Right lung (tissue), 5 donors: ENCODE data around the gene FXYD7. TPM values are rescaled to one million over a fixed set of nuclear protein-coding genes. Genes with fewer than 3 reads are reported as not detected.

Source experiments
- DNase-seq, 2 donors: peaks; one replicate each; pipeline ENCODE4 v3.0.0-alpha.2; 2013
- polyA plus RNA-seq, 5 donors: library from polyadenylated mRNA; unstranded; fragments of 120-200 nt; gene quantifications; one replicate each; pipeline versions ENCODE4 v1.2.1 to v1.2.3, GENCODE V29; 2013; ENCODE audit warnings: inconsistent platforms in 1 of 5, low replicate concordance in 1 of 5; ENCODE audit not compliant: insufficient read length in 5 of 5, insufficient read depth in 1 of 5

FXYD7 gene
- polyA plus RNA-seq, 5 donors: 0.36 to 1.4 (median 1.2) TPM

- DNase-seq: no peak
Observed at GRCh38 chr19:35109395-35110112, 33.5 kb upstream of the FXYD7 start.

- DNase-seq: no peak
Observed at GRCh38 chr19:35110974-35111373, 32.1 kb upstream of the FXYD7 start.

- no peak for DNase-seq
Observed at GRCh38 chr19:35112995-35113688, 29.9 kb upstream of the FXYD7 start.

DNA sequence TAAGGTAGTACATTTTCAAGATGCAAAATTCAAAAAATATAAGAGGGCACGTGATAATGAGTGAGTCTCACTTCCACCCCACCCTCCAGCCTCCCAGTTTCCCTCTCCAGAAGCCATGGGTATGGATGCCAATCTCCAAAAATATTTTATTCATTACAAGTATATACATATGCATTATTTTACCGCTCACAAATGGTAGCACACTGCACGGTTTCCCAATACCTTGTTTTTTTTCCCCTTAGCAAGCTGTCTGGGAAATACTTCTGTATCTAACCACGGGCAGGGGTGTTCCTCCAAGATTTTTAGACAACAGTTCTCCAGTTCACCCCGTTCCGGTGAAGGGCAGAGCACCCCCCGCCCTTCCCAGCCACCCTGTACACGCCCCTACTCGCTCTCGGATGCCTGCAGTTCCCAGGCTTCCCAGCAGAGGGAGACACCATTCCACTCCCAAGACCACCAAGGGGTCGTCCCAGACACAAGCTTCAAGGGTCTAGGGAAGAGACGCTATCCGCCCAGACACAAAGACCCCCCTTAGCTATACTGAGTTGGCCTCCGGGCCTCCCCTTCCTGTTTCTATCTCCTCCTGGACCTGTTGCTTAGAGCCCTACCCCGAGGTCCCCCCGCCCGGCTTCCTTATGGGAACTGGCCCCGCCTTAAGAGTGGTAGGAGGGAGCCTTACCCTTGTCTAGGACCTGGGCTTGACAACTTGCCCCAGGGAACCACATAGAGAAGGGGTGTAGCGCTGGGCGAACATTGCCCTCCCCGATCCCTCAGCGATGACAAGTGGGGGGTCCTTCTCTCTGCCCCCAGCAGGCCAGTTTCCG is 28.5 kb upstream of the FXYD7 start:
- DNase-seq: peak; percentile 73 to 81

GRCh38 chr19:35115177-35115951 is 27.7 kb upstream of the FXYD7 start, which contains the start of gene FXYD3:
Gene FXYD3, plus strand, starts transcription at chr19:35115823. Its CDS starts 3,554 bp downstream, at chr19:35119377.
- no peak for DNase-seq

DNA sequence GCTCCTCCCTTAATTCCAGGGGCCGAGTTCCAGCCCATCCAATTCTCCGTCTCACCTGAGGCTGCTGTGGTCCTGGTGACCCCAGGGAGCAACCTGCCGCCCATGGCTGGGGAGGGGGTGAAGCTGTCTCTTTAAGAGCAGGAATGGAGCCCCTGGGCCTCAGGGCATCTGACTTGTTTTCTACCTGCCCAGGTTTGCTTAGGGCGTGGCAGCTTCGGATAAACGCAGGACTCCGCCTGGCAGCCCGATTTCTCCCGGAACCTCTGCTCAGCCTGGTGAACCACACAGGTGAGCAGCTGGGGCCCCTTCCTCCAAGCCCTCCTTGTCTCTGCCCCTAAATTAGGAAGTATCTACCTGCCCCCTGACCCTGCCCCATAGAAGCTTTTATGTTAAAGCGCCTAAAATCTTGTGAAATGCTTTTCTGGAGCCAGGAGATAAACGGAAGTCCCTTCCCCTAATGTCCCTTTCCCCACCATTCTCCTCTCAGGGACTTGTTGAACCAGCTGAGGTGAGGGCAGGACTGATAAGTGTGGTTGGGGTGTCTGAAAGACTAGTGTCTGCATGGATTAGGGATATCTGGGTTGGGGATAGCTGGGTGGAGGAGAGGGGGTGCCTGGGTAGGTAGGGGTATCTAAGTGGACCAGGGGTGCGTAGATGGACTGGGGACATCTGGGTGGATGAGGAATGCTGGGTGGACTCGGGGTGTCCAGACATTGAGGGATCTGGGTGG is 26.8 kb upstream of the FXYD7 start:
- no peak for DNase-seq

- no peak for DNase-seq
Observed at GRCh38 chr19:35117116-35117515, 25.9 kb upstream of the FXYD7 start.

GRCh38 chr19:35117799-35118198 is 25.3 kb upstream of the FXYD7 start:
- no peak for DNase-seq

DNA sequence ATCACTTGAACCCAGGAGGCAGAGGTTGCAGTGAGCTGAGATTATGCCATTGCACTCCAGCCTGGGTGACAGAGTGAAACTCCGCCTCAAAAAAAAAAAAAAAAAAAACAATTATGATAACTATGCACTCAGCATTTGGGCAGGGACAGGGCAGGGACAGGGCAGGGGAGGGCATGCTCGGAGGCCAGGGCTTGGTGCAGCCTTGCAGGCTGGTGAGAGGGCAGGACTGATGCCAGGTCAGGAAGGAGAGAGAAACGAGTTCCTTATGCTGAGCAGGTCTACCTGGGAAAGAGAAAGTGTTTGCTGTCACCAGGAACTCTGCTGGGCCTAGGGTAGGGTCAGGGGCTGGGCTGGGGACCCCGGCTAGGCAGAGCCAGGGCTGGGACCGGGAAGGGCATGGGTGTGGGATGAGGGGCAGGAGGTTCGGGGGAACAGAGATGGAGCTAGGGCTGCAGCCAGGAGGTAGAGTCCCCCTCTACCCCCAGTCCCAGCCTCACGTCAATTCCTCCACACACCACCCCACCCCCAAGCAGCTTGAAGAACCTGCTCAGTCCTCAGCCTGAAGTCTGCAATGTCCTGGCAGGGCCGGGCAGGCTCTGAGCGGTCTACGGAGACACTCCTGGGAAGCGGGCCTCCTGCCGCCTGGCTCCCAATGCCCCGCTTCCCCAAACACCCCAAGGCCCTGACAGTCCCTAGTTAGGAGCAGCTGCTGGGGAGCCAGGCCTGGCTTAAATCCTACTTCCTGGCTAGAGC is 24.6 kb upstream of the FXYD7 start:
- DNase-seq: no peak

GRCh38 chr19:35119091-35119490 is 24.0 kb upstream of the FXYD7 start:
- no peak for DNase-seq

DNA sequence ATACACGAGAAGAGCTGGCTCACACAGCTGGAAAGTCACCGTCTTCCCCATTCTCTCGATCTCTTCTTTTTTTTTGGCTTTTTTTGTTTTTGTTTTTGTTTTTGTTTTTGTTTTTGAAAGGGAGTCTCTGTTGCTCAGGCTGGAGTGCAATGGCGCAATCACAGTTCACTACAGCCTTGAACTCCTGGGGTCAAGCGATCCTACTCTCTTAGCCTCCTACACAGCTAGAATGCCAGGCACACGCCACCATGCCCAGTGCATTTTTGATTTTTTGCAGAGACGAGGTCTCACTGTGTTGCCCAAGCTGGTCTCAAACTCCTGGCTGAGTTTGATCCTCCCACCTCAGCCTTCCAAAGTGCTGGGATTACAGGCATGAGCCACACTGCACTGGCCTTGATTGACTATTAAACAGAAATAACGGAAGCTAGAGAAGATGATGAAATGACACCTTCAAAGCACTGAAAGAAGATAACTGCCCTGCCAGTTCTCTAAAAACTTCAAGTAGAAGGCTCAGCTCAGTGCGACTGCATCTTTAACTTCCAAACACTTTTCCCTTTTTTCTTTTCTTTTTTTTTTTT is 23.4 kb upstream of the FXYD7 start:
- DNase-seq: no peak

DNA sequence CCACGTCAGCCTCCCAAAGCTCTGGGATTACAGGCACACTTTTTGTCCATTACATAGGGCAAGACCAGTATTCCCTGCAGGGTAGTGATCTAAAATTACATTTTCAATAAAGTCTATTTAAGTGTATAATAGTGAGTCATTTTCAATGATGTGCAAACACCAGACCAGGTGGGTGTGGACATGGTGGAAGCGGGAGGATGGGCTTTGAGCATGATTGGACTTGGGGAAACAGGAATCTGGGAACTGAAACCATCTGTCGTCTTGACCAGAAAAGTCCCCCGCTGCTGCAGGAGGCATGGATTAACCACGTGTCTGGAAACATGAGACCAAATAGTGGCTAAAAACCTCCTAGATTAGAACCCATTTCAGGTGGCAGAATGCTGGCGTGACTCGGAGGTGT is 22.6 kb upstream of the FXYD7 start:
- DNase-seq: no peak

DNA sequence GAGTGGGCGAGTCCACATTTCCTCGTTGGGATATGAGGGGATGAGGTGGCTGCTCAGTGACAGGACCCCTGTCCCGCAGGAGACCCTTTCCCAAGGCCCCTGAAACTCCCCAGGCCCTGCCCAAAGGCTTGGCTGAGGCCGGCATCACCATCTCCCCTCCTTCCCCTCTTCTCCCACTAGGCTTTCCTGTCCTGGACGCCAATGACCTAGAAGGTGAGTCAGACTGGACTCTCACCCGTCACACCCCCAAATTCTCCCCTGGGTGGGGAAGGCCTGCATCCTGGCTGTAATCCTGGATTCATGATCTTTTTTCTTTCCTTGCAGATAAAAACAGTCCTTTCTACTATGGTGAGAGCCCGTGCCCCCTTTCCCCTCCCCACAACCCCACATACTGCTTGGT is 22.2 kb upstream of the FXYD7 start:
- no peak for DNase-seq

- DNase-seq: no peak
Observed at GRCh38 chr19:35122687-35123551, 20.1 kb upstream of the FXYD7 start.

GRCh38 chr19:35123573-35123972 is 19.5 kb upstream of the FXYD7 start:
- DNase-seq: no peak

DNA sequence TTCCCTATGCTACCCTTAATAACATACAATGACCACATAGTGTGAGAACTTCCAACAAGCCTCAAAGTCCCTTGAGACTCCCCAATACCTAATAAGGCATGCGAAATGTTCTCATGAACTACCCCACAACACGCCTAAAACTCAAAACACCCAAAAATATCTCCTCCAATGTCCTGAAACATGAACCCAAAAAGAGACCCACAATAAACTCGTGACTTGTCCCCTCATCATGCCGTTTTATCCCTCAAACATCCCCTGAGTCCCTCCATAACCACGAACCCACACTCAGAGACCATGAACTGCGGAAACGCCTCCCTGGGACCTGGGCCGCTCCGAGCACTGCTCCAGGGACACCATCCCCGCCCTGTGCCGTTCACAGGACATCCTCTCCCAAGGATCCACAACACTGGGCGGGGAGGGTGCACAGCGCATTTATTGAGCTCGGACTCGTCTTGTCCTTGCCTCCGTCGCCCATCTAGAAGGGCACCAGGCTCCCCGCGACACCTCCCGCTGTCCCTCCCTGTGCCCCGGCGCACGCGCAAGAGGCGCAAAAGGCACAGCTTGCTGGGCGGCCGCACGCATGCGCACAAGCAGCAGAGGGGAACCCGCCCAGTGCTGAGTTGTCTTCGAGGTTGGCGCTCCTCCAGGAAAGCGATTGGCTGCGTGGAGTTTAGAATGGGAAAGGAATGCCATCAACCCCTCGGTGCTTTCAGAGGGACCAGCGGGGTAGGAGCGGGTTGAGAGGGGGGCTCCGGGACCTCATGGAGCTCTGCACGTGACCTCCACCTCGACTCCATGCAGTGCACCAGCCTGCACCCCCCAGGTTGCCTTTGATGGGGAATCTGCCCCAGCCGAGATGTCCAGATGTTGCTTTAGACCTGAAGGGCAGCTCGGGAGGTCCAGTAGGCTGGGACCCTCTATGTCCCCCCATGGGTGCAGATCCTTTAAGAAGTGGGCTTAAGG is 18.7 kb upstream of the FXYD7 start:
- DNase-seq: peak; percentile 94

DNA sequence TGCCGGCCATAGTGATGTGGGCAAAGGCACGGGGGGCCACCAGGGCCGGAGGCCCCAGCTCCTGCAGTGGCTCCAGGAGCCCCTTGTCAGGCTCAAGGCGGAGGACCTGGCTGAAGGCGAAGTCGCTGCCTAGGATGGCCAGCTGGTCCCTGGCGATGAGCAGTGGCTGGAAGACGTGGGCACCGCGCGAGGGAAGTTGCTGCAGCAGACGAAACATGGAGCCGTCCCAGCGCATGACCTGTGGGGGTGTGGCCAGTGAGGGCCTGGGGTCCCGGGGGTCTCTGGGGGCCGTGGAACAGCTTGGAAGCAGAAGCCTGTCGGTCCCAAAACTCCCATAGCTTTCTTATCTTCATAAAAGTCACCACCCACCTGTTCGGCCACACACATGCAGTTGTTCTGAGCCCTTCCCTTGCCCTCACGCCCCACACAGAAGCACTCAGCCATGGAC is 17.8 kb upstream of the FXYD7 start:
- DNase-seq: no peak
